HG03439 (cell line): ENCODE measurements around the gene ESRRB.

Experiments
- ATAC-seq: cut with Tn5 transposase; IDR thresholded peaks from one replicate; pipeline ENCODE4 v1.9.1; 2021; ENCODE audit warnings: mild to moderate bottlenecking, moderate library complexity; ENCODE audit not compliant: unreplicated experiment

Gene ESRRB

DNA sequence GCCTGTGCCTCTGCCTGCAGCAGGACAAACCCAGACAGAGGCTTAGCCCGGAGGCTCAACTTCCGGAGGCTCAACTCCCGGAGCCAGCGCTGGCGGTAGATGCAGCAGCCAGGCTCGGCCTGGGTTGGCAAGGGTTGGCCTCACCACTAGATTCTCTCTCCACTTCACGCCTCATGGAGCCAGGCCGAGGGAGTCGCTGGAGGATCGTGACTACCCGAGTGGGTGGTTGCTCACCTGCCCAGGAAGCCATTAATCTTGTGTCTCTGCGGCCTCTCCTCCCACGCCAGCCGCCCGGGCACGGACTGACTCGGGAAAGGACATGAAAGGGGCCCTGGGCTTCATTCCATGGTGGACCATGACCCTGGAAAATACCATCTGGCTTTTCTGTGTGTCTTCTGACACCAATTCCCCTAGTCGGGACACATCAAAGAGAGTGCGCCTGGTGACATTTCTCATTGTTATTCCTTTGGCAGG, 20.8 kb downstream of the ESRRB start:
- ATAC-seq = no peak

DNA sequence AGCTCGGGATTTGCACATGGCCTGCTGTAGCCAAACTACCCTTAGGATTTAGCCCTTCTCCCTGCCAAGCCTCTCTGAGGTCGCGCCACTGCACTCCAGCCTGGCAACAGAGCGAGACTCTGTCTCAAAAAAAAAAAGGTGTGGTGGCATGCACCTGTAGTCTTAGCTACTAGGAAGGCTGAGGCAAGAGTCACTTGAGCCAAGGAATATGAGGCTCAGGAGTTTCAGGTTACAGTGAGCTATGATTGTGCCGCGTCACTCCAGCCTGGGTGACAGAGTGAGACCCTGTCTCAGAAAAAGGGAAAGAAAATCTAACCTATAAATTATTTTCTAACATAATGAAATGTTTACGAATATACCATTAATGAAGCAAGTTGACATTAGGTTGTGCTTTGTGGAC, 29.7 kb downstream of the ESRRB start:
- no peak for ATAC-seq

DNA sequence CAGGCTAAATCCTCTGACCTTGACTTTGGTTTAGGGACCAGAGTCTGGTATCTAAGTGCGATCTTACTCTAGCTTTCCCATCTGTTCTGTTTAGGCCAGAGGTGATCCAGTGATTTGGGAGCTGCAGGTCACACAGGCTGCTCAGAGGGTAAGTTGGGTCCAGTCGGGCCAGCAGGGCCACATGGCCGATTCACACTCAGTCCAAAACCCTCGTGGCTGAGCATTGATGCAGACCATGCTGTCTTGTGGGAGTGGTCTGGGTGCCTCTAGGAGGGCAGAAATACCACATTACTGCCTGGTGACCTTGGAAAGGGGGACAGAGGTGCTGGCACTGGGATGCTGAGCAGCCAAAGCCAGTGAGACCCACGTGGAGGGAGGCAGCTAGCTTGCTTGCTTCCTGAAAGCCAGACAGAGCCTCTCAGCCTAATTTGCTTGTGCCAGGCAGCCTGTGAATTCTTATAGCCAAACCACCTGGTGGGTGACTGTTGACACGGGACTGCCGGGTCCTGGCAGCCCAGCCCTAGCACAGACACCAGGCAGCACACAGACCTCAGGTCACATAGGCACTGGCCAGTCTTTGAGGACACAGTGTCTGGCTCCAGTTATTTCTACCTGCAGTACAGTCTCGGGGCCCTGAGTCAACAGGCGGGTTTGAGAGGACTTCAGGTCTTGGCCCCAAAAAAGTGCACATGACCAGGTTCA, 31.7 kb downstream of the ESRRB start:
- no peak for ATAC-seq

DNA sequence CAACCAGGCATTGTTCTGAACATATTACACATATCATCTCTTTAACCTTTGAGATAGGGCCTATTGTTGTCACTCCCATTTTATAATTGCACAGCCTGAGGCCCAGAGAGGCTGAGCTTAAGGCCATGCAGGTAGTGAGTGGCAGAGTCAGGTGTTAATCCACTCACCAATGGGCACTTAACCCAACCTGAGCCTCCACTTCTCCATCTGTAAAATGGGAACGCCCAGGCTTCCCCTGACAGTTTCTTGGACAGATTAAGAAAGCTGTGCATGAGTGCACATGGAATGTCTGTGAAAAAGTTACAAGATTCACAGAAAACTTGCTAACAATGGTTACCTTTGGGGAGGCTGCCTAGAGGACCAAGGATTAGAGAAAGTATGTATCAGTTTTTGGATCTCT, 32.9 kb downstream of the ESRRB start:
- no peak for ATAC-seq

DNA sequence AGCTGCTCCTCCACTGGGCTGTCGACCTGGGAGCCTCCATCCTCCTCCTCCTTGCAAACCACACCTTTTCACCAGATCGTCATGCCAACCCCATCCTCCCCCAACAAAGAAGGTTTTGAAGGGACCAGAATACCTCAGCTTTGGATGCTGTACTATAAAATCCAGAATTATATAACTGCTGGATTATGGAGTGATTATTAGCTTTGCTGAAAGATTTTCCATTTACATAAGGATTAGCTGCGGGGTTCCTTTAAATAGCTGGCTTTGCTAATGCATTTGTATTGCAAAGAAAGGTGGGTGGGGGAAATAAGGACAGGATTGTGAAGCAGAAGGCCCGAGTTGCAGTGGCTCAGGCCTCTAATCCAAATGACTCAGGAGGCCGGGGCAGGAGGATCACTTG, 36.6 kb downstream of the ESRRB start:
- no peak for ATAC-seq

DNA sequence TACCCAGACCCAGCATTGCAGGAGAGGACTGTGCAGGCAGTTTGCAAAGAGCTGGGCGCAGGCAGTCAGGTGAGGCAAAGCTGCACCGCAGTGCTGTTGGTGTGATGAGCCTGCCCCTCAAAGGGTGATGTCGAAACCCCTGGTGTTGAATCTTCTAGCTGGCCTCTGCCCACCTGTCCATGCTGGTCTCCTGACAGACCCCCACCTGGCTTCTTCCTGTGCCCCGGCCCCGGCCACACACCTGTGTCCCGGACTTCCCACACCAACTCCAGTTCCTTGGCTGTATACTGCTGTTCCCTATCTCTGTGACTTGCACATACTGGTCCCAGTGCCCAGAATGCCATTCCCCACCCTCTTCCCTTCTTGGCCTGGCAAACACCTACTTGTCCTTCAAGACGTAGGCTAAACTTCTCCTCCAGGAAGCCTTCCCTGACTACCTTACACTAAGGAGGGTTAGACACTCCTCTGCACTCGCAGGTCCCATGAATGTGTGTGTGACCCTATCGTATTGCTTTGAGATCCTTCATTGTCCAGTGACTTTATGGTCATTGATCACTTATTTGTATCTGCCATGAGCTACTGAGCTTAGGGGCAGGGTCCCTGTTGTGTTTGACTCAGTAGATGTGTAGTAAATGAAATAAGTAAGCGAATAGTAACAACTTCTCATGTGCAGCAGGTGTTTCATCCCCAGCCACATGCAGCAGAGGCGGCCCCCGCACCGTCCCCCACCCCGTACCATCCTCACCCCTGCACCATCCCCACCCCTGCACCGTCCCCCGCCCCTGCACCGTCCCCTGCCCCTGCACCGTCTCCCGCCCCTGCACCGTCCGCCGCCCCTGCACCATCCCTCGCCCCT, 37.4 kb downstream of the ESRRB start:
- ATAC-seq = no peak

DNA sequence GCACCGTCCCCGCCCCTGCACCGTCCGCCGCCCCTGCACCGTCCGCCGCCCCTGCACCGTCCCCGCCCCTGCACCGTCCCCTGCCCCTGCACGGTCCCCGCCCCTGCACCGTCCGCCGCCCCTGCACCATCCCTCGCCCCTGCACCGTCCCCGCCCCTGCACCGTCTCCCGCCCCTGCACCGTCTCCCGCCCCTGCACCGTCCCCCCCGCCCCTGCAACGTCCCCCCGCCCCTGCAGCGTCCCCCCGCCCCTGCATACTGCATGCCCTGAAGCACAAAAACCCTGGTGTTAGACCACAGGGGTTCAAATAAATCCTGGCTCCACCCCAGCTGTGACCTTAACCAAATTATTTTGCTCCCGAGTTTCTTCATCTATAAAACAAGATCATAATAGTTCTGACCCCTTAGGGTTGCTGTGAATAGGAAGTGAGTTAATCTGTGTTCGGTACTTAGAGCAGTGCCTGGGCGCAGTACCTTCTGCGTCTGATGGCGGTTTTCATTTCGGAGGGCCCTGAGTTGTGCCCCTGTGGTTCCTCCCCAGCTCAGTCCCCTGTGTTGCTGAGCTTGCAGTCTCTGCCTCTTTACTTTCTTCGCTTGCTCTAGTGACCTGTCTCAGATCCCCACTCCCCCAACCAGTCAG, 38.1 kb downstream of the ESRRB start:
- no peak for ATAC-seq

DNA sequence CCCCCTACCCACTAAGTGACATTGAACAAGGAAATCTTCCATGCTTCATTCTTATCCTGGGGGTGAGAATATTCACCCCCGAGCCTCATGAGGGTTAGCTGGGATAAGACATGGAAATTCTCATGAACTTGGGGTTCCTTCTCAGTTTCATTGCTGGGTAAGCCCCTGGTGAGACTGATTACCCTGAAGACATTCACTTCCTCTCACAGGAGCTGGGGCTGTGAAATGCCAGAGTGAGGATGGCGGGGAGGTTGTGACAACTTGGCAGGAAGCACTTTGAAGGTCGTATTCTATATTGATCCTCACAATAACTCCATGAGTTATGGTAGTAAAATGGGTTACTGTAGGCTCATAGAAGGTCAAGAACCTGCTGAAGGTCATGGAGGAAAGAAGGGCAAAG, 43.5 kb downstream of the ESRRB start:
- ATAC-seq = no peak

DNA sequence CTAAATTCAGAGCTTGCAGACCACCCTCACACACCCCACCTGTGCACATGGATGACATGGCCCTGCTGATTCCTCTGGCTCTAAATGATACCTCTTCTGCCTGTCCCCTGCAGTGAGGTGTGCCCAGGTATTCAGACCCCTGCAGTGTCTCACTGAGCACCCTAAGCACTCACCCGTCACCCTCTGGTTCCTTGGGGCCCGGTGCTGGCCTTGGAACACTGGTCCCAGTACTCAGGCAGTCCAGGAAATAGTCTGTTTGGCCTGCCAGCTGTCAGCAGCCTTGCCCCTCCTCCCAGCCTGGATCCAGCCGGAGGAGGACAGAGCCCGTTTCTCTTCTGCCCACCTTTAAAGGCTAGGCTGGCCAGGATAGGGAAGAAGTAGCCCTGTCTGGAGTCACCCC, 44.9 kb downstream of the ESRRB start:
- ATAC-seq = no peak

DNA sequence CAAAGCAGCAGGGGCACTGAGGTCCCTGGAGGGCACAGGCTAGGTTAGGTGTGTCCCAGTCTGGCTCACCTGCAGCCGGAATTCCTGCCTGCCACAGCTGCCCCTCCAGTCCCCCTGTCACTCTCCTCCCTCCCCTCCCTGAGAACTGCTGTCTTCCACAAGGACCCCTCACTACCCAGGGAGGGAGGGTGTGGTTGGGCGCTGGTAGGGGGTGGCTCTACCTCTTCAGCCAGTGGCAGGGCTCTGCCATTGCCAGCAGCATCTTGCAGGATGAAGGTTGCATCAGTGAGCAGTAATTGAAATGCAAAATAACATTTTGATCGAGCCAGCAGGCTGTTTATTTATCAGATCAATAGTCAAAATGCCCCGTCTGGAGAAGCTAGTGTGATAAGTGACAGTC, 45.7 kb downstream of the ESRRB start:
- no peak for ATAC-seq

DNA sequence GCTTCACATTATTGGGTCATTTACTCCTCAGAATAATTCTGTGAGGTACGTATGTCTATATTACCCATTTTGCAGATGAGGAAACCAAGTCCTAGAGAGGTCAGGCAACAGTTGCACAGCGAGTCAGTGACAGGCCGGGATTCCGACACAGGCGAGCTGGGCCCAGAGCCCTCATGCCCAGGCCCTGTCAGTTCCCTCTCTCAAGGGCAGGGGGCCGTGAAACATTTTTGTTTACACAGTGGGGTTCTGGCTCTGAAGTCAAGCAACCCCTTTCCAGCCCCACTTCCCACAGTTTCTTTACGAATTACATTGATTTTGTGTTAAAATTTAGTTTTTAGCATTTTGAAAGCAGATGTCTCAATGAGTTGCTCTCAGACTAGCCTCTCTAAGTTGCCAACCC, 46.7 kb downstream of the ESRRB start:
- no peak for ATAC-seq

DNA sequence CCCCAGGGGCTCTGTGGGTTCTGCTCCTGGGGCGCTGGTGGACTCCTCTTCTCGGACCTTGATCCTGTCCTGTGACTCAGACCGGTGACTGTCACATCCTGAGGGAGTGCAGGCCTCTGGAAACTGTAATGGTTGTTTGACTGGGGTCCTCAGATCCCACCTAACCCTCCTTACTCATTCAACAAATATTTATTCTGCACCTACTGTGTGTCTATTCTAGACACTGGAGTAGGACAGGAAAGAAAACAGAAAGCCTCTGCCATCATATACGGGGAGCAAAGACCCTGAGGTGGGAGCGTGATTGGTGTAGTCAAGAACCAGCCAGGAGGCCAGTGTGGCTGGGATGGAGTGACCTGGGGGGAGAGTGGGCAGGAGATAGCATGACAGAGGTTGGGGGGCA, 47.6 kb downstream of the ESRRB start:
- ATAC-seq = no peak

DNA sequence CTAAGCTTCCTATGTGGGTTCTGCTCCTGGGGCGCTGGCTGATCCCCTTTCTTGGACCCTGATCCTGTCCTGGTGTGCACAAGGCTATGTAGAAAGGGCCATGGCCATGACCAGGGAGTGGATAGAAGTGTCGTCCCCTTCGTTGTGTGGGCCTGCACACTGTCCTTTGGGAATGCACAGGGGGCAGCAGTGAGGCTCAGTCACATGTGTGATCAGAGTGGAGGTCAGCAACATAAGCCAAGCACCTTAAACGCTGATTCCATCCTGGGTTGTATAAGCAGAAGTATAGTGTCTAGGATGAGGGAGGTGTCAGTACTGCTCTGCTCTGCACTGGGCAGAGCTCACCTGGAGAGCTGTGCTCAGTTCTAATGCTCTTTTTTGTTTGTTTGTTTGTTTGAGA, 48.4 kb downstream of the ESRRB start:
- no peak for ATAC-seq

DNA sequence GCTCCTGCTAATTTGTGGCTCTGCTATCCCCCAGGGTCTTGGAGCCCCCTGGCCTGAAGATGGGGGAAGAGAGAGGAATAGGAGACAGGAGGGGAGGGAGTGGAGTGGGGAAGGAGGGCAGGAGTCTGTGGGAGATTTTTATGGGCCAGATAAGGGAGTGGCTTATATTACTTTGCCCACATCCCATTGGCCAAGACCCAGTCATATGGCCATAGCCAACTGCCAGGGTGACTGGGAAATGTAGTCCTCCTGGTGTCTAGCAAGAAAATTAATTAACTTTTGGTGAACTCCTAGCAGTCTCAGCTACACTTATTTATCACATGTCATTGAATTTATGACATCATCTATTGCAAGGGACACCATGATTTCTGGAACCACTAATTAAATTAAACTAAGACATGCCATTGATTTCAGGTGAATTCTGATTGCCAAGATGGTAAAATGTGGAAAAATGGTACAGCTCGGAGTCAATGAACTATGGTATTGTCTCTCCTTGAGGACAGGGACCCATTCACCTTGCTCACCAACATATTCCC, 50.3 kb downstream of the ESRRB start:
- no peak for ATAC-seq

DNA sequence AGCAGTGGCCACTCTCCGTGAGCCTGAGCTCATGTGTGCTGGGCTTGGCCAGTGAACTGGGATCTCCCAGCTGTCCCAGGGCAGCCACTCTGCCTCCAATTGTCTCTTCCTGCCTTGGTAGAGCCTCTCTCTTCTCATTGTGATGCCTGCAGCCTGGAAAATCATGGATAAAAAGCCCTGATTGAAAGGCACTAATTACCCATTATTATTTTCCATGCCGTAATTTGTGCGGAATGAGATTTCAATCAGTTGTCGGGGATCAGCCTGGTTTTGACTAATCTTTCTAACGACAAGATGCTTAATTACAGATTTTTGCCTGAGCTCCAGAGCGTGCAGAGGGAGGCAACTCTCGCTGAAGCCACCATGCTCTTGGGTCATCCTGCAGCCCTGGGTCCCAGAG, 52.7 kb downstream of the ESRRB start:
- ATAC-seq = no peak

DNA sequence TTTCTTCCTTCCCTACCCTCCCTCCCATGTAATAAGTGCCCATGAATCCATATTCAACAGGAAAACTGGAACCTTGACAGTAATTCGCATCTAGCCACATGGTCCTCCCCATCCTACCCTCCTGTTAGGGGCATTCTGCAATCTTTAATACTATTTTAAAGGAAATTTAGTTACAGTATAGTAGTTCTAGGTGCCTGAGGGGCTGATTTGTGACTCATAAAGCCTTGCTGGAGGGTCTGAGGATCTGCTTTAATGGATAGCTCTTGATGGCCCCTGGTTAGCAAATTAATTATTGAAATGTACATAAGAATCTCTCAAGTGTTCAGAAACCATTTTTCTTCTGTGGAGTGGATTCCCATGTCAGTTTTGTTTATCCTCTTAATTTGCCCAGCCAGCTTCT, 54.1 kb downstream of the ESRRB start:
- ATAC-seq = no peak

DNA sequence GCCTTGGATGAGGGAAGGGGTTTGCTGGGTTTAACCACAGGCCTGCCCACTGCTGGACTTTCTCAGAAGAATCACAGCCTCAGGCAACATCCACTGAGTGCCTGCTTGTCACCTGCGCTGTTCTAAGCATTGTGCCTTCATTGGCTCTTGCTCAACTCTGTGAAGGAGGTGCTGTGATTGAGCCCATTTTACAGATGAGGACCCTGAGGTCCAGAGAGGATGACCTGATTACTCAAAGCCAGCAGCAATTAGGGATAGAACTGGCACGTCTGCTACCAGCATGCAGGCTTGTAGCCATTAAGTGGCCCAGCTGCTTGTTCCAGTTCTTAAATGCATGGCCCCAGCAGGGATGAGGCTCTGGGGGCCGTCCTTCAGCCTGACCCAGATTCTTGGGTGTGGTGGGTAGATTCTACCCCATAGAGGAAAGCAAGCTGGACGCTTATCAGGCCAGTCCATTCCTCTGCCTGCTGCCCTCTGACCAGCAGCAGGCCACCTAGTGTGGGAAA, 54.6 kb downstream of the ESRRB start:
- ATAC-seq = no peak

DNA sequence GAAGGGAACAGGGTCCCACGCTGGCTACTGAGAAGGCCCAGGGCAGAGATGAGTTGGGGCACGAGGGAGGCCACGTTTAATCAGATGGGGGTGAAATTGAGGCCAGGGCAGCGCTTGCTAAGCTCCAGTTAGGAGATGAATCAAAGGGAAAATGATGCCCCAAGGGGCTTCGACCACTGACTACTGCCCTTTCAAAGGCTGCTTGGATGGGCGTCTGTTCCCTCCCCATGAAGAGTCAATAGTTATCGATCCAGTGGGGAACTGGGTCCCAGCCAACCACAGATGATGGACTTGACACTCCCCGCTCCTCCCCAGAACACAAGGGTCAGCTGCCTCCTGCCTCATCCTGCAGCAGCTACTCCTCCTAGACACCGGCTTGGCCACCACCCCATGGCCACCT, 55.6 kb downstream of the ESRRB start:
- ATAC-seq = no peak

DNA sequence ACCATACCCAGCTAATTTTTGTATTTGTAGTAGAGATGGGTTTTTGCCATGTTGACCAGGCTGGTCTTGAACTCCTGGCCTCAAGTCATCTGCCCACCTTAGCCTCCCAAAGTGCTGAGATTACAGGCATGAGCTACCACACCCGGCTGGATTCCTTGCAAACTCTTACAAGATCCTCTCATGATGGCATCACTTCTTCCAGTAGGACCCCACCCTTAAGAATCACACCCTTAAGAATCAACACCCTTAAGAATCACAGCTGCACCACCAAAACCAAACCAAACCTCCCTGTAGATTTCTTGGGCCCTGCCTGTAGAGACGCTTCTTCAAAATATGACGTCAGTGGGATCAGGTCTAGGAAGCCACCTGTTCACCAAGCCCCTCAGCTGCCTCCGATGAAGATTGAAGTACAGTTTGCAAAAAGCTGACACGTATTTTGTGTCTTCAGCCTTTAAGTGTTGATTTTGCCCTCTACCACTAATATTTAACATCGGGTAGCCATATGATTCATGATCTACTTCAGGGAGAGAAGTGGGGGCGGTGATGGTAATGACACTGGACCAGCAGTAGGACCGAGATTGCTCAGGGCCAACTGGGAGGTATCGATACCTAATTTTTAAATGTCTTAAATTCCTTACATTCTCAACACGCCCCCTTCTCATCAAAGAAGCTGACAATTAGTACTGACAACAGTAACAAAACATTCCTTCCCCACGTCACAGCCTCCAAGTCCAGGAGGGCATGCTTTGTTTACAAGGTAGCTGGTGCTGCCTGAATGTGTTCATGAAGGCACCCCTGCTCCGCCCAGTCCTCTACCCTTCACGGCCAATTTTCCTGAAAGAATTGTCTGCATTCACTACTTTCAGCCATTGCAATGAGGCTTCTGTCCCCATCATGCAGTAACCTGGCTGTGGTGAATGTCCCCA, 57.2 kb downstream of the ESRRB start:
- ATAC-seq = no peak

DNA sequence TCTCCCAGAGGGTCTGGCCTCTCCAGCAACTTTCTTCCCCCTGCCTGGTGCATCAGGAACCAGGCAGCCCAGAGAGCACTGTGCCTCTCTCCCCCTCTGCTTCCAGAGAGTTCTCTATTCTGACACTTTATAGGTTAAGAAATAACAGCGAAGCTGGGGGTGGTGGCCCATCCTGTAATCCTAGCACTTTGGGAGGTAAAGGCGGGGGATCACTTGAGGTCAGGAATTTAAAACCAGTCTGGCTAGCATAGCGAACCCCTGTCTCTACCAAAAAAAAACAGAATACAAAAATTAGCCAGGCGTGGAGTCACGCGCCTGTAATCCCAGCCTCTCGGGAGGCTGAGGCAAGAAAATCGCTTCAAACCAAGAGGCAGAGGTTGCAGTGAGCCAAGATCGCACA, 58.3 kb downstream of the ESRRB start:
- ATAC-seq = no peak
